Nephron (organoid): ENCODE measurements around the gene ATF7IP.
A peak's percentile ranks its signal among the peaks of the same experiment; 100 is the strongest.
"Not testable (repeated sequence)": the region's sequence is repeated elsewhere in the genome, so short reads cannot be mapped to it uniquely, and the experiment has no call there.

Source experiments
- H3K27ac Mint-ChIP-seq, 3 experiments: 2 replicates each; pipeline ENCODE4 v1.8.0; 2020; ENCODE audit warnings: mixed read lengths in 3 of 3, mild to moderate bottlenecking in 2 of 3, moderate library complexity in 1 of 3
- H3K27me3 Mint-ChIP-seq: 2 replicates; pipeline ENCODE4 v1.8.0; 2021; ENCODE audit warnings: low read depth, mild to moderate bottlenecking, moderate library complexity, mixed read lengths
- H3K36me3 Mint-ChIP-seq: 2 replicates; pipeline ENCODE4 v1.8.0; 2020; ENCODE audit warnings: low read depth, mixed read lengths
- H3K4me1 Mint-ChIP-seq: 2 replicates; pipeline ENCODE4 v1.8.0; 2020; ENCODE audit warnings: mixed read lengths
- H3K4me3 Mint-ChIP-seq, 3 experiments: 2 replicates each; pipeline ENCODE4 v1.8.0; 2020; ENCODE audit warnings: mild to moderate bottlenecking in 3 of 3, mixed read lengths in 3 of 3, moderate library complexity in 2 of 3
- H3K9me3 Mint-ChIP-seq: 2 replicates; pipeline ENCODE4 v1.8.0; 2020; ENCODE audit warnings: mixed read lengths
- TF ChIP-seq, protein P1 (sequence below), 3 experiments: fragments of 200-600 bp; sonication (generic); IDR thresholded peaks; one replicate each; pipeline ENCODE4 v1.5.0; 2021; ENCODE audit warnings: antibody characterized with exemption in 3 of 3; ENCODE audit not compliant: unreplicated experiment in 3 of 3

ATF7IP gene, protein sequence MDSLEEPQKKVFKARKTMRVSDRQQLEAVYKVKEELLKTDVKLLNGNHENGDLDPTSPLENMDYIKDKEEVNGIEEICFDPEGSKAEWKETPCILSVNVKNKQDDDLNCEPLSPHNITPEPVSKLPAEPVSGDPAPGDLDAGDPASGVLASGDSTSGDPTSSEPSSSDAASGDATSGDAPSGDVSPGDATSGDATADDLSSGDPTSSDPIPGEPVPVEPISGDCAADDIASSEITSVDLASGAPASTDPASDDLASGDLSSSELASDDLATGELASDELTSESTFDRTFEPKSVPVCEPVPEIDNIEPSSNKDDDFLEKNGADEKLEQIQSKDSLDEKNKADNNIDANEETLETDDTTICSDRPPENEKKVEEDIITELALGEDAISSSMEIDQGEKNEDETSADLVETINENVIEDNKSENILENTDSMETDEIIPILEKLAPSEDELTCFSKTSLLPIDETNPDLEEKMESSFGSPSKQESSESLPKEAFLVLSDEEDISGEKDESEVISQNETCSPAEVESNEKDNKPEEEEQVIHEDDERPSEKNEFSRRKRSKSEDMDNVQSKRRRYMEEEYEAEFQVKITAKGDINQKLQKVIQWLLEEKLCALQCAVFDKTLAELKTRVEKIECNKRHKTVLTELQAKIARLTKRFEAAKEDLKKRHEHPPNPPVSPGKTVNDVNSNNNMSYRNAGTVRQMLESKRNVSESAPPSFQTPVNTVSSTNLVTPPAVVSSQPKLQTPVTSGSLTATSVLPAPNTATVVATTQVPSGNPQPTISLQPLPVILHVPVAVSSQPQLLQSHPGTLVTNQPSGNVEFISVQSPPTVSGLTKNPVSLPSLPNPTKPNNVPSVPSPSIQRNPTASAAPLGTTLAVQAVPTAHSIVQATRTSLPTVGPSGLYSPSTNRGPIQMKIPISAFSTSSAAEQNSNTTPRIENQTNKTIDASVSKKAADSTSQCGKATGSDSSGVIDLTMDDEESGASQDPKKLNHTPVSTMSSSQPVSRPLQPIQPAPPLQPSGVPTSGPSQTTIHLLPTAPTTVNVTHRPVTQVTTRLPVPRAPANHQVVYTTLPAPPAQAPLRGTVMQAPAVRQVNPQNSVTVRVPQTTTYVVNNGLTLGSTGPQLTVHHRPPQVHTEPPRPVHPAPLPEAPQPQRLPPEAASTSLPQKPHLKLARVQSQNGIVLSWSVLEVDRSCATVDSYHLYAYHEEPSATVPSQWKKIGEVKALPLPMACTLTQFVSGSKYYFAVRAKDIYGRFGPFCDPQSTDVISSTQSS

DNA sequence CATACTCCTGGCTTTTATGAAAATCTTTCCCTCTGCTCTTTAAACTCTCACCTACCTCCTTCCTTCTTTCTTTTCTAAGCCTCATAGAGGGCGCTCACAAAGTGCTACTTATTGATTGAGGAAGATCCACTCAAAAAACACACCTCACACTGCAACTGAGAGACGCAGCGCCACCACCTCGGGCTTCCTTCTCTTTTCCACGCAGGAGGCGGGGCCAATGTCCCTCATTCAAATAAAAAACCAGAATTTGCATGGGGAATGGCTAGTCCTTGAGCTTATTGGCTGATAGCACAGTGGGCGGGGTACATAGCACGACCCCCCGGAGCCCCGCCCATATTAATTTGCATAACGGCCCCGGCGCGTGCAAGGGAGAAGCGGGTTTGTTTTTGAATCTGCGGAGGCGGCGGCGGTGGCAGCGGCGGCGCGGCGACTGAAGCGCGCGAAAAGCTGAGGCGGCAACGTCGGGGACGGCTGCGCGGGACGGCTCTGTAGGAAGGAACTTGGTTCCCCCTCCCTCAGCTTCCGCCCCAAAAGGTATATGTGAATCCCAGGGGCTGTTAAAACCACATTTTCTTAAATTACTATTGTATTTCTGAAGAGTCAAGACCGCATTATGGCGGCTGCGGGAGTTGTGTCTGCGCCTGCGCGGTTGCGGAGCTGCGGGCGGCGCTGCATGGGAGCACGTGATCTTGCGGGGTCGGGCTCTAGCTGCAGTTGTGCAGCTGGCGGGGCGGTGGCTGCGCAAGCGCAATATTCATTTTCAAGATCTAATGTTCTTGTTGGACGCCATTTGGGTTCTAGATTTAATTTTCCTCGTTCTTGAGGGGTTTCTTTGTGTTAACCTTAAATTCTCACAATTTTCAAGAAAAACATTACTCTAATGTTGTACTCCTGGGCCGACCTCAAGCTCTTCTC lies at the start of gene ATF7IP:
TSS of gene ATF7IP (plus strand) at position 389 of the 915 bp plus-strand sequence. CDS start 58,234 bp downstream, outside the sequence.
- Mint-ChIP-seq H3K9me3 (peaks cover 11% of the 10 kb centered on the region), H3K4me3 (peak within 1 kb of the TSS; percentile 84 to 97 (median 90))
- TF ChIP-seq, protein P1, sequence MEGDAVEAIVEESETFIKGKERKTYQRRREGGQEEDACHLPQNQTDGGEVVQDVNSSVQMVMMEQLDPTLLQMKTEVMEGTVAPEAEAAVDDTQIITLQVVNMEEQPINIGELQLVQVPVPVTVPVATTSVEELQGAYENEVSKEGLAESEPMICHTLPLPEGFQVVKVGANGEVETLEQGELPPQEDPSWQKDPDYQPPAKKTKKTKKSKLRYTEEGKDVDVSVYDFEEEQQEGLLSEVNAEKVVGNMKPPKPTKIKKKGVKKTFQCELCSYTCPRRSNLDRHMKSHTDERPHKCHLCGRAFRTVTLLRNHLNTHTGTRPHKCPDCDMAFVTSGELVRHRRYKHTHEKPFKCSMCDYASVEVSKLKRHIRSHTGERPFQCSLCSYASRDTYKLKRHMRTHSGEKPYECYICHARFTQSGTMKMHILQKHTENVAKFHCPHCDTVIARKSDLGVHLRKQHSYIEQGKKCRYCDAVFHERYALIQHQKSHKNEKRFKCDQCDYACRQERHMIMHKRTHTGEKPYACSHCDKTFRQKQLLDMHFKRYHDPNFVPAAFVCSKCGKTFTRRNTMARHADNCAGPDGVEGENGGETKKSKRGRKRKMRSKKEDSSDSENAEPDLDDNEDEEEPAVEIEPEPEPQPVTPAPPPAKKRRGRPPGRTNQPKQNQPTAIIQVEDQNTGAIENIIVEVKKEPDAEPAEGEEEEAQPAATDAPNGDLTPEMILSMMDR (IDR thresholded peaks at IDR 0.05; ENCODE audit: unreplicated experiment in 3 of 3): peak; percentile 13 to 26 (median 17)

DNA sequence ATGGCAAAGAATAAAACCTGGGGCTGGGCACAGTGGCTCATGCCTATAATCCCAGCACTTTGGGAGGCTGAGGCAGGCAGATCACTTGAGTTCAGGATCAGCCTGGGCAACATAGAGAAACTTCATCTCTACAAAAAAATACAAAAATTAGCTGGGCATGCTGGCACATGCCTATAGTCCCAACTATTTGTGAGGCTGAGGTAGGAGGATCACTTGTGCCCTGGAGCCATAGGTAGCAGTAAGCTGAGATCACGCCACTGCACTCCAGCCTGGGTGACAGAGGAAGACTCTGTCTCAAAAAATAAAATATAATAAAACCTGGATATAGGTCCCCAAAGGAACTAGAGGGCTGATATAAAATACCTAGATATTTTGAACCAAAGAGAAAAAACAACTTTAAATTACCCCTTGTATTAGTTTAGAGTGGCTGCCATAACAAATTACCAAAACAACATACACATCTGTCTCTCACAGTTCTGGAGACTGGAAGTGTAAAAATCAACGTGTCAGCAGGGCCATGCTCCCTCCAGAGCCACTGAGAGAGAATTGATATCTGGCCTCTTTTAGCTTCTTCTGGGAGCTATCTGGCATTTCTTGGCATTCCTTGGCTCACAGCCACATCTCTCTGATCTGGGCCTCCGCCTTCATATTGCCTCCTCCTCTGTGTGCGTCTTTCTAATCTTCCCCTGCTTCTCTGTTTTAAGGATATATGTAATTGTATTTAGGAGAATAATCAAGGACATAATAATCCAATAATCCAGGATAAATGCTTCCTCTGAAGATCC lies 47.9 kb upstream of the ATF7IP start:
- Mint-ChIP-seq H3K9me3 (no peaks in the 10 kb centered on the region), H3K27me3 (no peaks in the 10 kb centered on the region), H3K4me1 (no peaks in the 10 kb centered on the region), H3K36me3 (no peaks in the 10 kb centered on the region), H3K4me3 (no peak overlapping the region), H3K27ac (peak overlapping the region in 1 of 3 experiments; percentile 43)
- TF ChIP-seq, protein P1 (IDR thresholded peaks at IDR 0.05; ENCODE audit: unreplicated experiment in 3 of 3): no peak

More for the DNA sequence above, at the start of gene ATF7IP:
- H3K27ac Mint-ChIP-seq: peak within 1 kb of the TSS; percentile 99 to 100 (median 100)
- peaks cover 38% of the 10 kb centered on the region for H3K36me3 Mint-ChIP-seq
- H3K27me3 Mint-ChIP-seq: no peaks in the 10 kb centered on the region
- H3K4me1 Mint-ChIP-seq: peaks cover 13% of the 10 kb centered on the region

DNA sequence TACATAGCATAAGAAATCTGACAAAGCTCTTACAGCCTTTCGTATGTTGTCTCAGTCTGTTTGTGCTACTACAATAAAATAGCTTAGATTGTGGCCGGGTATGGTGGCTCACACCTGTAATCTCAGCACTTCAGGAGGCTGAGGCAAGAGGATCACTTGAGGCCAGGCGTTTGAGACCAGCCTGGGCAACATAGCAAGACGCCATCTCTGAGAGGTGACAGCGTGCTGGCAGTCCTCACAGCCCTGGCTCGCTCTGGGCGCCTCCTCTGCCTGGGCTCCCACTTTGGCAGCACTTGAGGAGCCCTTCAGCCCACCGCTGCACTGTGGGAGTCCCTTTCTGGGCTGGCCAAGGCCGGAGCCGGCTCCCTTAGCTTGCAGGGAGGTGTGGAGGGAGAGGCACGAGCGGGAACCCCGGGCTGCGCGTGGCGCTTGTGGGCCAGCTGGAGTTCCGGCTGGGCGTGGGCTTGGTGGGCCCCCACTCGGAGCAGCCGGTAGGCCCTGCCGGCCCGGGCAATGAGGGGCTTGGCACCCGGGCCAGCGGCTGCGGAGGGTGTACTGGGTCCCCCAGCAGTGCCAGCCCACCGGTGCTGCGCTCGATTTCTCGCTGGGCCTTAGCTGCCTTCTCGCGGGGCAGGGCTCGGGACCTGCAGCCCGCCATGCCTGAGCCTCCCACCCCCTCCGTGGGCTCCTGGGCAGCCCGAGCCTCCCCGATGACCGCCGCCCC lies 45.6 kb upstream of the ATF7IP start:
- not testable (repeated sequence) for H3K36me3 Mint-ChIP-seq, H3K27me3 Mint-ChIP-seq, H3K9me3 Mint-ChIP-seq, H3K27ac Mint-ChIP-seq, H3K4me1 Mint-ChIP-seq, H3K4me3 Mint-ChIP-seq

DNA sequence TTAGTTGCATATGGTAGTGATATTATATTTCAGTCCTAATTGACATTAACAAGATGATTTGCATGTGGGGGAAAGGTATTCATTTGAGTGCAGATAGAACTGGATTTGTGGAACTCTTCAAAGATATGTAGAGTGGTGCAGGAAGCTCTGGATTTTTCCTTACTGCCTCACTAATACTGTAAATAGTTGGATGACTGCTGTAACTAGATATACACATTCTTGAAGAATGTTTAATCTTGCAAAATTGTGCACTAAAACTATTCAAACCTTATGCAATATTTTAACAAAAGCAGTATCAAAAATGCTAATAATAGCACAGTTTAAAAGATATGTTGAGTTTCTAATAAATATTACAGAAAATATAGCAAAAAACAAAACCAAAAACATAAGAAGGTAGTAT lies 43.1 kb upstream of the ATF7IP start:
- Mint-ChIP-seq H3K4me3 (no peak overlapping the region), H3K36me3 (no peaks in the 10 kb centered on the region), H3K9me3 (no peaks in the 10 kb centered on the region), H3K27ac (no peak overlapping the region), H3K4me1 (no peaks in the 10 kb centered on the region), H3K27me3 (no peaks in the 10 kb centered on the region)
- TF ChIP-seq, protein P1 (IDR thresholded peaks at IDR 0.05; ENCODE audit: unreplicated experiment in 3 of 3): no peak

DNA sequence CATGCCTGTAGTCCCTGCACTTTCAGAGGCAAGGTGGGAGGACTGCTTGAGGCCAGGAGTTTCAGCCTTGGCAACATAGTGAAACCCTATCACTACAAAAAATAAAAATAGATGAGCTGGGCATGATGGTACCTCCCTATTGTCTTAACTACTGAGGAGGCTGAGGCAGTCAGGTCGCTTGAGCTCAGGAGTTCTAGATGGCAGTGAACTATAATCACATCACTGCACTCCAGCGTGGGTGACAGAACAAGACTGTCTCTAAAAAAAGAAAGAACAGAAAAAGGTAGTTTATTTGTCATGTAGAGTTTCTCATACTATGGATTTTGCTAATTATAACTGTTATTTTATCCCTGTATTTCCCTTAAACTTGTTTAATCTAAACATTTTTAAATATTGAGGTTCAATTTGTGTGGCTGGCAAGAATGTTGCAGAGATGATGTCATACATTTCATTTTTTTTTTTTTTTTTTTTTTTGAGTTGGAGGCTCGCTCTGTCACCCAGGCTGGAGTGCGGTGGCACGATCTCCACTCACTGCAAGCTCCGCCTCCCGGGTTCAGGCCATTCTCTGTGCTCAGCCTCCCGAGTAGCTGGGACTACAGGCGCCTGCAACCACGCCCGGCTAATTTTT lies 39.7 kb upstream of the ATF7IP start:
- no peaks in the 10 kb centered on the region for H3K27me3 Mint-ChIP-seq
- H3K4me3 Mint-ChIP-seq: no peak overlapping the region
- H3K9me3 Mint-ChIP-seq: peaks cover 6% of the 10 kb centered on the region
- H3K36me3 Mint-ChIP-seq: no peaks in the 10 kb centered on the region
- no peak overlapping the region for H3K27ac Mint-ChIP-seq
- TF ChIP-seq, protein P1 (IDR thresholded peaks at IDR 0.05; ENCODE audit: unreplicated experiment in 3 of 3): no peak
- no peaks in the 10 kb centered on the region for H3K4me1 Mint-ChIP-seq
